Endothelial cell of umbilical vein (primary cell): ENCODE results near the gene KRT222.

ENCODE experiments used
- CTCF ChIP-seq, 2 donors: IDR thresholded peaks; 1 replicate in 1 of 2; 2 replicates in 1 of 2; pipeline ENCODE4 v1.5.1; 2011; ENCODE audit warnings: low read length in 2 of 2, mild to moderate bottlenecking in 2 of 2, moderate library complexity in 2 of 2, control low read depth in 1 of 2, inconsistent platforms in 1 of 2, low read depth in 1 of 2; ENCODE audit not compliant: insufficient read depth in 1 of 2; ENCODE audit errors: extremely low read depth in 1 of 2
- EZH2 ChIP-seq: IDR thresholded peaks from 2 replicates; pipeline ENCODE4 v1.6.1; 2012; ENCODE audit warnings: borderline replicate concordance, low read depth, mild to moderate bottlenecking, moderate library complexity, low read length, inconsistent platforms; ENCODE audit not compliant: severe bottlenecking
- MAX ChIP-seq: IDR thresholded peaks from 2 replicates; pipeline ENCODE4 v1.6.1; 2011; ENCODE audit not compliant: insufficient read depth, insufficient read length
- POLR2A ChIP-seq: IDR thresholded peaks from 2 replicates; pipeline ENCODE4 v1.6.1; 2012; ENCODE audit warnings: low read depth, mild to moderate bottlenecking, control low read depth, low read length
- POLR2AphosphoS5 ChIP-seq: IDR thresholded peaks from 2 replicates; pipeline ENCODE4 v1.6.1; 2012; ENCODE audit warnings: low read depth, mild to moderate bottlenecking, control low read depth, low read length, moderate library complexity; ENCODE audit not compliant: insufficient read depth

GRCh38 chr17:40672654-40673053 lies 7.7 kb upstream of the KRT222 start:
- TF ChIP-seq CTCF (IDR thresholded peaks at IDR 0.05; ENCODE audit: extremely low read depth in 1 of 2, insufficient read depth in 1 of 2, low read depth in 1 of 2, low read length in 2 of 2): no peak
- TF ChIP-seq POLR2AphosphoS5: no peak
- TF ChIP-seq EZH2: no peak
- no peak for TF ChIP-seq POLR2A
- TF ChIP-seq MAX: no peak
